Stimulated activated CD8-positive, alpha-beta memory T cell treated with anti-CD3 and anti-CD28 coated beads, Interleukin-12 subunit alpha, Interleukin-12 subunit beta, amount 100 ng/mL, for 1 hour (primary cell): ENCODE results near the gene LBHD2.
"Not testable (repeated sequence)": the region's sequence is repeated elsewhere in the genome, so short reads cannot be mapped to it uniquely, and the experiment has no call there.

Experiments
- DNase-seq: peaks from one replicate; pipeline ENCODE4 v3.0.0-alpha.2; 2020; ENCODE audit warnings: low read depth

LBHD2 gene

GRCh38 chr14:103104654-103105452 lies 20.8 kb downstream of the LBHD2 start:
- peak; percentile 61 for DNase-seq

- no peak for DNase-seq
Observed at GRCh38 chr14:103105580-103106150, 21.7 kb downstream of the LBHD2 start.

GRCh38 chr14:103107455-103107854 lies 23.4 kb downstream of the LBHD2 start:
- no peak for DNase-seq

DNA sequence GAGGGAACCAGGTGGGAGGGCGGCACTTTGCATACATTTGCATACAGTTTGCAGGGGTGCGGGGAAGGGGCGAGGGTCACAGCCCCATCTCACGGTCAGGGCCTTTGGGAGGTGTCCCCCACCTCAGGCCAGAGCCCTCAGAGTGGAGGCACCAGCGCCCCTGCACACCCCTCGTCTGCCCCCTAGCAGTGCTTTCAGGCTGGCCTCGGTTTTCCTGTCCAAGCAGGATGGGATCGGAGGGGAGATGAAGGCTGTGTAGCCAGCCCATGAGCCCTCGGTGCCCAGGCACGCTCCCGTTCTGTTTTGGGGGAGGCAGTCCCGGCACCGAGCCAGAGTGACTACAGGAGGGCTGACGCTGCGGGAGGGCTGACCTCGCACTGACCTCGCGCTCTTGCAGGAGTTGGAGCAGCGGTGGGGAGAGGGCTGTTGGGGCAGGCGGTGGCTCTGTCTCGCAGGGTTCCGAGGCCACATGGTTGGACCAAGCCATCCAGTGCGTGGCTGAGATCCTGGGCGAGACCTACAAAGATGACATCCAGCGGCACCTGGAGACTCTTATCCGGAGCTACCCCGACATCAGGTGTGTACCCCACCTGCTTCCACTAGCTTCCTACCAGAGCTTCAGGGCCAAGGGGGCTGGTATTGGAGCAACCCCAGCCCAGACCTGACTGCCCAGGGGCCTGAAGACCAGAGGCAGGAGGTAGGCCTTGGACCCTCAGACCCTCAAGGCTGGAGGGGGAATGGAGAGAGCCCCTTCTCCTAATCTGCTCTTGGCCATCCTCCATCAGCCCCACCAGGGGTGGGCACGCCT lies 24.1 kb downstream of the LBHD2 start:
- DNase-seq: no peak

DNA sequence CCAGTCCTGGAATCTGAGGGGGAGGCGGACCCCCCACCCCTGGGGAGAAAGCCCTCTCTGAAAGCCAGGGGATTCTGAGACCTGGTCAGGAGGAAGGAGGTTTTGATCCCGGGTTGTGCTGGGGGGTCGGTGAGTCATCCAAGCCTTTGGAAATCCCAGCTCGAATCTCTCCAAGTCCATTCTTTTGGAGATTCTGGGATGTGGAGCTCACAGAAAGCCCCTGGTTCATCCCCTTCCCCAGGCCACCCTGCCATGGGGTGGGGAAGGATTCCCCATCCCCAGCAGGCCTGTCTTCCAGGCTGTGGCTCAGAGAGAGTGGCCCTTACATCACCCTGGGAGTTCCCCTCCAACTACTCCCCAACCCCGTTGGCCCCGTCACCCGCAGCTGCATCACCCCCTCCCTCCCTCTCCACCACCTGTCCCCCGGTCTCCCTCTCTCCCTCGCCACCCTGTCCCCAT lies 24.8 kb downstream of the LBHD2 start:
- DNase-seq: no peak

DNA sequence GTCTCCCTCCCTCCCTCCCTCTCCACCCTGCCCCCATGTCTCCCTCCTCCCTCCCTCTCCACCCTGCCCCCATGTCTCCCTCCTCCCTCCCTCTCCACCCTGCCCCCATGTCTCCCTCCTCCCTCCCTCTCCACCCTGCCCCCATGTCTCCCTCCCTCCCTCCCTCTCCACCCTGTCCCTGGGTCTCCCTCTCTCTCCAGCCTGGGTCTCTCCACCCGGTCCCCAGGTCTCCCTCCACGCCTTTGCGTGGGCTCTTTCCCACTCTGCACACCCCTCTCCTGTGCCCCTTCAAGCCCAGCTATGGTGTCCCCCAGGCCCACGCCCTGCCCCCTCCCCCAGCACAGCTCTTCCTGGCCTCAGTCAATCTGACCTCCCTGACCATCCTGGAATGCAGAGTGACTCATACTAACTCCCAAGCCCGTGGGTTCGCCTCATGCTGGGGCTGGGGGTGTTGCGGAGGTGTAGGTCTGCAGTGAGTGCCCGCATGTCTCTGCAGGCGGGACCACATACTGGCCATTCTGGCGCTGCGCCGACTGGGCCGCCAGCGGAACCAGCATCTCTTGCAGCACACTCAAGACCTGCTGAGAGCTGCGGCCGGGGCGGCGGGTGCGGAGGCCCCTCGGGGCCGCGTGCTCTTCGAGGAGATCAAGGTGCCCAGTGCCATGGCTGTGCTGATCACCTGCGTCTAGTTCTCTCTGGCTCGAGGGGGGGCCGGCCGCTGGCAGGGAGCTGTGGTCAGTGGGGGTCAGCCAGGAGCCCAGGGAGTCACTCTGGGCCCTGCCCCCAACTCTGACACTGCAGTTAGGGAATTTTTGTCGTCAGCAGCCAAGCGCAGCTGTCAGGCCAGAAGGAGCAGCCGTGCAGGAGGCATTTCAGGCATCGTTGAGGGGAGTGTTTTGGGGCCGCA lies 25.8 kb downstream of the LBHD2 start:
- no peak for DNase-seq

- DNase-seq: no peak
Observed at GRCh38 chr14:103110681-103111231, 26.7 kb downstream of the LBHD2 start.

DNA sequence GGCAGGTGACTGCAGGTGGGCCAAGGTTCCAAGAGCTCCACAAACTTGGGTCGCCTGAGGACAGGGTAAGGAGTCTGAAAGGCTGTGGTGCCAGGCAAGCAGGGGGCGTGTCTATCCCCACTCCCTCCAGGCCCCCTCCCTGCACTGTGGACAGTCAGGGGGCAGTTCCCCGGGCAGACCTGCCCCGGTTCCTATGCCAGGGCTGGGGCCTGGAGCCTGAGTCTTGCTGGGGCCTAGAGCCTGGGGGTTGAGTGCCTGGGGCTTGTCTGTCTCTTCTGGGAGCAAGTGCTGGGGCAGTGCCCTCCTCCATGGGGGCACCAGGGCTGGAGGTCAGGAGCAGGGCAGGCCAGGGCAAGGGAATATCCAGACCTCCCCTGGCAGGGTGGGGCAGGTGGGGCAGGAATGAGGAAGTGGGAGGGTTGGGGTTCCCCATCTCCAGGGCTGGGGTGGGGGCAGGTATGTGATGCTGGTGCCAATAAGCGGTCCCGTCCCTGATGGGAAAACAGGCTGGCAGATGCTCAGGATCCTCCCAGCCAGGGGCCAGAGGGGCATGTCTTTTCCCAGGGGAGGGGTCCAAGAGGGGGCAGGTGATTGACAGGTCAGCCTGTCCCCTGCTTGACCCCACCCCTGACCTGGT lies 27.3 kb downstream of the LBHD2 start:
- no peak for DNase-seq

DNA sequence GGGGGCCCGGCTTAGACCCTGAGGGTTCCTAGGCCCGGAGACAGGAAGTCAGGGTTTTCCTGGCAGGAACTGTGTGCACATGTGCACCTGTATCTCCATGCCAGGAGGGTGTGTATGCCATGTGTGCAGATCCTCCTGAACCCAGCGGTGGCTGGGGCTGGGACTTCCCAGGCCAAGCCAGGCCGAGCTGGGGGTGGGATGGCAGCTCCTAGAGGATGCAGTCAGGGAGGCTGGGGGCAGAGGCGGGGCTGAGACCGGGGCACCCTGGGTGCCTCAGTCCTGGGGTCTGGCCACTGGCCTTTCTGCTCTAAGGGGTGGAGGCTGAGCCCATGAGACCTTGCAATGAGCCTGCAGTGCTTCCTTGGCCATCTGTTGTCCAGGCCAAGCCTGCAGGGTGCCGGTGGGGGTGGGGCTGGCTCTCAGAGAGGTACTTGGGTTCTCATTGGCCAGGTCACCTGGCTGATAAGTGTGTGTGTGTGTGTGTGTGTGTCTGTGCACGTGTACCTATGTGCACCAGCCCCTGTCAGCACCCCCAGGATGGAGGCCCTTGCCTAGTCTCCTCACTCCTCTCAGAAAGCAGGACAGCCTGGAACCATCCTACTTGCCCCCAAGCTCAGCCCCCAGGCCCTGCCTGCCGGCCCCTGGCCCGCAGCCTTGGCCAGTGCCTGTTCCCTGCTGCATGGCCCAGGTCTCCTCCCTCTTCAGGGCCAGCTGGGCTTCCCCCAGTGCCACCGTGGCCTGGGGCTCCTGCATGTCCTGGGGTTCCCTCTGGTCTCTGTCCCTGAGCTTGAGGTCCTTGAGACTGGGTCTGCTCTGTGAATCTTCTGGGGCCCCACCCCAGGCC lies 28.6 kb downstream of the LBHD2 start:
- DNase-seq: no peak

DNA sequence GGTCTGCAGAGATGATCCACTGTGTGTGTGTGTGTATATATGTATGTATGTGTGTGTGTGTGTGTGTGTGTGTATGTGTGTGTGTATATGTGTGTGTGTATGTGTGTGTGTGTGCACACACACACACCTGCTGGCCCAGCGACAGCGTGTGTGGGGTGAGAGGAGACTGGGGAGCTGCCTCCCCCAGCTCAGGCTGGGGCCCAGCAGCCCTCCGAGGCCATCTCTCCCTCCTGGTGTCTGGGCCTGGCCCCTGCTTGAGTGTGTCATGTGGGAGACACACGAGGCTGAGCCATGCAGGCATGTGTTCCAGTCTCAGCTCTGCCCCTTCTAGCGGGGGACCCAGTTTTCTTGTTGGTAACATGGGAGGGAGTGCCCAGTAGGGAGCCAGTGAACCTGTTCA lies 29.3 kb downstream of the LBHD2 start:
- DNase-seq: no peak

- no peak for DNase-seq
Observed at GRCh38 chr14:103113774-103114173, 29.8 kb downstream of the LBHD2 start.

GRCh38 chr14:103115086-103115679 lies 31.2 kb downstream of the LBHD2 start:
- DNase-seq: not testable (repeated sequence)

DNA sequence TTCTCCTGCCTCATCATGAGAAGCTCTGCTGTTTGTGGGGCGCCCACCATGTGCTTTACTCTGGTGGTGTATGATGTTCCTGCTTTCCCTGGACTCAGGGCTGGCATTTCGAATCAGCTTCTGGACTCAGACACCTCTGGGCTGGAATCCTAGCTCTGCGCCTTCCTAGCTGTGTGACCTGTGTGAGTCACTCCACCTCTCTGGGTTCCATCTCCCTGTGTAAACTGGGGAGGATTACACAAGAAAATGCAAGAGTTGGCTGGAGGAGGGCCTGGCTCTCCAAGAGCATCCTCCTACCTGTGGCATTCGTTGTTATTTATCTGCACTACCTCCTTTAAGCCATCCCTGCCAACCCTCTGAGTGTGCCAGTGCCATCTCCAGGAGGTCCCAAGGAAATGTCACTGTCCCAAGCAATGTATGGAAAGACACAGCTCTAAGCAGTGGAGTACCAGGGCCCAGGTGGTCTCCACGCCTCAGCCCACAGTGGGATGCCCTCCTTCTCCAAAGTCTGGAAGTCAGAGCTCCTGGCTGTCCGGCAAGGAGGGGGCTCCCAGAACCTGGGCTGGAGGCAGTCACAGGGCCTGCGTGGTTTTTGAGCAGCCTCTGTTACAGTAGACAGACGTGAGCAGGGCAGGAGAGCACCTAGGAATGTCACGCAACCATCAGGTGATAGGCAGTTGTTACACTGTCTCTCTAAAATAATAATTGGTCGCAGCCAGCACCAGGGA lies 32.0 kb downstream of the LBHD2 start:
- no peak for DNase-seq

DNA sequence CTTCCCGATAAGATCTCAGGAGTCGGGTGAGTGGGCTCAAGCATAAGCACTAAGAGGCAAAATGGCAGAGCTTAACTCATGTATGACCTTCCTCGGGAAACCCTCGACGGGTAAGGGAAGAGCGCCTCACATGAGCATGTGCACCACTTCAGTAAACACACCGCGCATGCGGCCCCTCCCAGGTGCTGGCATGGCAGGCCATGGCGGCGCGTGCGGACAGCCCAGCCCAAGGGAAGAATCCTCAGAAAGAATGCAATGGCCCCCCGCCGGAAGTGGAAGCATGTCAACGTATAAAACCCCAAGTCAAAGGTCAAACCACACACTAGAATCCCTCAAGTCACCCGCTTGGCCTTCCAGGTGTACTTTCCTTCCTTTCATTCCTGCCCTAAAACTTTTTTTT lies 32.6 kb downstream of the LBHD2 start:
- no peak for DNase-seq

- not testable (repeated sequence) for DNase-seq
Observed at GRCh38 chr14:103117499-103117898, 33.5 kb downstream of the LBHD2 start.

DNA sequence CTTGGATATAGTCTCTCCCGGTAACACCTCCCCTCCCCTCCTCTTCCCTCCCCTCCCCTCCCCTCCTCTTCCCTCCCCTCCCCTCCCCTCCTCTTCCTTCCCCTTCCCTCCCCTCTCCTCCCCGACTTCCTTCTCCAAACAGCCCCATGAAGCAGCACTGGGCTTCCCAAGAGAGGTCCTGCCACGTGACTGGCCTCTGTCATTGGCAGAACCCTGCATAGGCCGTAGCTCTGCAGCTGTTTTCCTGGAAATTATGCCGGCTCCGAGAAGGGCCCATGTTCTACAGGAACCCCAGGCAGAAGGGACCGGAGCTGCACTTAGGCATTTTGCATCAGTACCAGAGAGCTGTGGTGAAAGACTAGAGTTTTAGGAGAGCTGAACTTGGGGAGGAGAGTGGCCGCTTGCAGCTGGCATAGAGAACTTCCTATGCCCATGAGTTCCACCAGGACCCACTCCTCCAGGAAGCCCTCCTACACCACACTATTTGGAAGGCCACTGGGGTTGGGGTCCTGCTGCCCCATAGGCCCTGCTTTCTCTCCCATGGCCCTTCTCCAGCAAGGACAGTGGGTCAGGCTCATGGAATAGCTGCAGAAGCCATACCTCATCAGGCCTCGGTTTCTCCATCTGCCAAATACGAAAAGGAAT lies 34.1 kb downstream of the LBHD2 start:
- no peak for DNase-seq

- no peak for DNase-seq
Observed at GRCh38 chr14:103118663-103119404, 34.8 kb downstream of the LBHD2 start.

- DNase-seq: not testable (repeated sequence)
Observed at GRCh38 chr14:103119527-103119926, 35.5 kb downstream of the LBHD2 start.
